ENCODE data around the gene AGL. TPM values are rescaled to one million over a fixed set of nuclear protein-coding genes. Genes with fewer than 3 reads are reported as not detected.
"Not testable (repeated sequence)": the region's sequence is repeated elsewhere in the genome, so short reads cannot be mapped to it uniquely, and the experiment has no call there.

Gene AGL
- polyA plus RNA-seq, 4 donors, result 5.9 to 19.9 (median 8.2) TPM

DNA sequence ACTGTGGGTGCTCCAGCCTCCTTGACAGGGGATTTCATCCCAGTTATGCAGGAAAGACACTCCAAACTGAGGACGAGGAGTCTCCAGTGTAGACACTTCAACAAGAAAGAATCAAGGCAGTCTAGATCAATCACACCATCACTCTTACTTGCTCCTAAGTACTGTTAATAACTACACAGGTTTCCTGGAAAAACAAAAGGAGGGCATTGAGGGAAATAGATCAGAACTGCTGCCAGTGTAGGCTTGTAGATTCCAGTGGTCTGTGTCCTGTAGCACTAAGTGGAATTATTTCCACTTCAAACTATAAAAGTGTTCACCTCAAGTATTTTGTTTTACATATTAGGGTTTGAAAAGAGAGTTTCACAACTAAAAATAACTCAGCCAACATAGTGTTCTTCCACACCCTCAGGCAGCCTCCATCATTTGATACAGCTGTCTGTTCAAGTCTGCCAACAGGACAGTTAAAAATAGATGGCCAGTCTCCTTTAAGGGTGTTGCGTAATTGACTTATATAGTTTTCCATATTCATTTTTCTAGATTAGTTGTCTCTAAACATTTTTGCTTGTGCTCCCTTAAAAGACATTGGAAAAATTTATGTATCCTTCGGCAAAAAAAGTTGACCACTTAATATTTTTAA lies 32.0 kb upstream of the AGL start:
- Histone ChIP-seq H3K4me3 (ENCODE audit: low read depth in 1 of 3, low read length in 3 of 3) (no peak overlapping the region), H3K9me3 (ENCODE audit: control insufficient read depth in 2 of 2, insufficient read depth in 1 of 2, low read depth in 1 of 2, low read length in 1 of 2) (no peaks in the 10 kb centered on the region), H3K36me3 (ENCODE audit: control insufficient read depth in 3 of 3, insufficient read depth in 2 of 3, low read depth in 1 of 3, low read length in 3 of 3) (no peaks in the 10 kb centered on the region), H3K27ac (ENCODE audit: low read depth in 1 of 3, low read length in 2 of 3) (no peak overlapping the region), H3K4me1 (ENCODE audit: control insufficient read depth in 3 of 3, insufficient read depth in 2 of 3, low read depth in 1 of 3, low read length in 2 of 3) (no peaks in the 10 kb centered on the region), H3K27me3 (ENCODE audit: control insufficient read depth in 3 of 3, insufficient read depth in 3 of 3, low read length in 3 of 3) (no peaks in the 10 kb centered on the region)
- FAIRE-seq (no peak), DNase-seq (no peak)
- WGBS, 3 donors, result 86 to 93% (median 87%) methylated on average over 3 of the region's 3 CpGs

DNA sequence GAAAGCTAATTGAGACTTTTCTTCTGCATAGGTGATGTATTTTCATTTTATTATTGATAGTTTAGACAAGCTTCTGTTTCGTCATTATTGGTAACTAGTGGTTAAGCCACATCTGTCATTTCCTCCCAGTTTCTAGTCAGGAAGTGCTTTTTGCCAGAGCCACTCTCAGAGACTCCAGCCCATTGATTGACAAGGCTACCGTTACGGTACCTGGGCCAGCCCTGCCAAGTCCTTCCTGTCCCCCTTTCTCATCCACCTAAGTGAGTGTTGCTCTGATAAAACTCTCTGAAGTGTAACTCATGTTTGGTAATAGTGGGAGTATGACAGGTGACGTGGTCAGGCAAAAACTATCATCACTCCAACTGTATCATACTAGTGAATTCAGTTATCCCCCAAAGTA lies 29.6 kb upstream of the AGL start:
- peaks cover 0 to 7% of the 10 kb centered on the region in 2 donors for H3K9me3 ChIP-seq (ENCODE audit: control insufficient read depth in 2 of 2, insufficient read depth in 1 of 2, low read depth in 1 of 2, low read length in 1 of 2)
- DNase-seq, result peak in 1 of 2 donors; percentile 19
- no peaks in the 10 kb centered on the region for H3K27me3 ChIP-seq (ENCODE audit: control insufficient read depth in 3 of 3, insufficient read depth in 3 of 3, low read length in 3 of 3)
- no peak for FAIRE-seq
- H3K4me1 ChIP-seq (ENCODE audit: control insufficient read depth in 3 of 3, insufficient read depth in 2 of 3, low read depth in 1 of 3, low read length in 2 of 3), result no peaks in the 10 kb centered on the region
- H3K27ac ChIP-seq (ENCODE audit: low read depth in 1 of 3, low read length in 2 of 3), result no peak overlapping the region
- H3K36me3 ChIP-seq (ENCODE audit: control insufficient read depth in 3 of 3, insufficient read depth in 2 of 3, low read depth in 1 of 3, low read length in 3 of 3), result no peaks in the 10 kb centered on the region
- H3K4me3 ChIP-seq (ENCODE audit: low read depth in 1 of 3, low read length in 3 of 3), result no peak overlapping the region
- 43 to 63% (median 50%) methylated on average over 4 of the region's 4 CpGs for WGBS, 3 donors

DNA sequence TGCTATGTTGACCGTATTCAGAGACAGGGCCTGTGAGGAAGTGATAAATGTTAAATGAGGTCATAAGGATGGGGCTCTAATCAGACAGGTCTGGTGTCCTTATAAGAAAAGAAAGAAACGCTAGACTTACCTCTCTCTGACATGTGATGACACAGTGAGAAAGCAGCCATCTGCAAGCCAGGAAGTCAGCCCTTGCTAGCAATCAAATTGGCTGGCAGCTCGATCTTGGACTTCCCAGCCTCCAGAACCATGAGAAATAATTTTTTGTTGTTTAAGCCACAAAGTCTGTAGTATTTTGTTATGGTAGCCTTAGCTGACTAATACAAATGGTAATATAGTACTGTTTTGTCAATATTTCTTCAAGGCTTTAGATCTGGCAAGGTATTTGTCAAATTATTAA lies 25.1 kb upstream of the AGL start:
- Histone ChIP-seq H3K4me3 (ENCODE audit: low read depth in 1 of 3, low read length in 3 of 3) (no peak overlapping the region), H3K4me1 (ENCODE audit: control insufficient read depth in 3 of 3, insufficient read depth in 2 of 3, low read depth in 1 of 3, low read length in 2 of 3) (no peaks in the 10 kb centered on the region), H3K9me3 (ENCODE audit: control insufficient read depth in 2 of 2, insufficient read depth in 1 of 2, low read depth in 1 of 2, low read length in 1 of 2) (peaks cover 0 to 7% of the 10 kb centered on the region in 2 donors), H3K36me3 (ENCODE audit: control insufficient read depth in 3 of 3, insufficient read depth in 2 of 3, low read depth in 1 of 3, low read length in 3 of 3) (no peaks in the 10 kb centered on the region), H3K27me3 (ENCODE audit: control insufficient read depth in 3 of 3, insufficient read depth in 3 of 3, low read length in 3 of 3) (no peaks in the 10 kb centered on the region), H3K27ac (ENCODE audit: low read depth in 1 of 3, low read length in 2 of 3) (no peak overlapping the region)
- DNase-seq, result no peak
- WGBS, 3 donors, result 91 to 95% (median 94%) methylated on average over 3 of the region's 3 CpGs
- no peak for FAIRE-seq

DNA sequence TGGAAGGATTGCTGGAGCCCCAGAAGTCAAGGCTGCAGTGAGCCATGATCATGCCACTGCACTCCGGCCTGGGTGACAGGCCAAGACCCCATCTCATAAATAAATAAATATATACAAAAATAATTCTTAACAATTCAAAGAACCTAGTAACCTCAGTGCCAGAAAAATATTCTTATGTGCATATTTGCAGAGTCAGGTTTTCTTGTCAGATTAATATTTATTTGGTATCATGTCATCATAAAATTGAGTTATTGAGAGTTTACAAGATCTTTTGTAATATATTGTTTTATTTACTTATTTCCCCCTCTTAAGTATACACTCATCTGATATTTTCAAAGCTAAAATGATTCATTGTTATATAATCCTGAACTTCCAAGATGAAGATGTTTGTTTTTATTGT lies 24.5 kb upstream of the AGL start:
- Histone ChIP-seq H3K27me3 (ENCODE audit: control insufficient read depth in 3 of 3, insufficient read depth in 3 of 3, low read length in 3 of 3) (no peaks in the 10 kb centered on the region), H3K4me3 (ENCODE audit: low read depth in 1 of 3, low read length in 3 of 3) (no peak overlapping the region), H3K4me1 (ENCODE audit: control insufficient read depth in 3 of 3, insufficient read depth in 2 of 3, low read depth in 1 of 3, low read length in 2 of 3) (no peaks in the 10 kb centered on the region), H3K27ac (ENCODE audit: low read depth in 1 of 3, low read length in 2 of 3) (no peak overlapping the region), H3K36me3 (ENCODE audit: control insufficient read depth in 3 of 3, insufficient read depth in 2 of 3, low read depth in 1 of 3, low read length in 3 of 3) (no peaks in the 10 kb centered on the region), H3K9me3 (ENCODE audit: control insufficient read depth in 2 of 2, insufficient read depth in 1 of 2, low read depth in 1 of 2, low read length in 1 of 2) (peaks cover 0 to 7% of the 10 kb centered on the region in 2 donors)
- DNase-seq (no peak), FAIRE-seq (peak; percentile 73)
- WGBS, 3 donors, result 84 to 94% (median 94%) methylated on average over 1 of the region's 1 CpG

DNA sequence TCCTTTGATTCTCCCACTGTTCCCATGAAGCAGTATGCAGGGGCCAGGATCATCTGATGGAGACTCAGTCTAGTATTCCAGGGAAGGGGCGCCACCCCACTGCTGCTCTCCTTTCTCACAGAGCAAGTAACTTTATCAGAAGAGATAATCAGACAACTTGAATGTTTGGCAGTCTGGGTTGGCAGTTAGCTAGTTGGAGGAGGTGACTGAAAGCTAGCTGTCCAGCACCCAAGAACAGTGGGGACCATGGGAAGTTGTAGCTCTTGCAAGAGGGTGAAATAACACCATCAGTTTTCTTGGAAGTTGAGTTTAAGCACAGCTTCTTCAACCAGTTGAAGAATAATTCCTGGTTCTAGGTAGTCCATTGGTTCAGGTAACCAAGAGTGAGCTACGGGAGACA lies 22.2 kb upstream of the AGL start:
- DNase-seq (no peak), FAIRE-seq (no peak)
- Histone ChIP-seq H3K9me3 (ENCODE audit: control insufficient read depth in 2 of 2, insufficient read depth in 1 of 2, low read depth in 1 of 2, low read length in 1 of 2) (peaks cover 0 to 7% of the 10 kb centered on the region in 2 donors), H3K27ac (ENCODE audit: low read depth in 1 of 3, low read length in 2 of 3) (no peak overlapping the region), H3K27me3 (ENCODE audit: control insufficient read depth in 3 of 3, insufficient read depth in 3 of 3, low read length in 3 of 3) (no peaks in the 10 kb centered on the region), H3K4me3 (ENCODE audit: low read depth in 1 of 3, low read length in 3 of 3) (no peak overlapping the region), H3K4me1 (ENCODE audit: control insufficient read depth in 3 of 3, insufficient read depth in 2 of 3, low read depth in 1 of 3, low read length in 2 of 3) (no peaks in the 10 kb centered on the region), H3K36me3 (ENCODE audit: control insufficient read depth in 3 of 3, insufficient read depth in 2 of 3, low read depth in 1 of 3, low read length in 3 of 3) (no peaks in the 10 kb centered on the region)
- 83 to 91% (median 90%) methylated on average over 2 of the region's 2 CpGs for WGBS, 3 donors

DNA sequence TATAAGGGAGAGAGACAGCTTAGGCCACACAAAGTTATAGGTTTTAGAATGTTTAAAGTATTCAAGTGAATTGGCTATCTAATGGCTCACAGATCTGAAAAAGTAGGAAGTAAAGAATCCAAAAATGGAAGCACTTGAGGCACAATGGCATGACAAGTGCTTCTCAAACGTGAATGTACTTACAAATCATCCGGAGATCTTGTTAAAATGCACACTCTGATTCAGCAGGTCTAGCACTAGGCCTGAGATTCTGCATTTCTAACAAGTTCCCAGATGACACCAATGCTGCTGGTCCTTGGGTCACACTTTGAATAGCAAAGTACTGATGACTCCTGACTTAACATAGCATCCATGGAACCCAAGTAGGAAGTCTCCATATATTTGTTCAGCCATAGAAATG lies 20.9 kb upstream of the AGL start:
- Histone ChIP-seq H3K4me1 (ENCODE audit: control insufficient read depth in 3 of 3, insufficient read depth in 2 of 3, low read depth in 1 of 3, low read length in 2 of 3) (no peaks in the 10 kb centered on the region), H3K27ac (ENCODE audit: low read depth in 1 of 3, low read length in 2 of 3) (no peak overlapping the region), H3K4me3 (ENCODE audit: low read depth in 1 of 3, low read length in 3 of 3) (no peak overlapping the region), H3K27me3 (ENCODE audit: control insufficient read depth in 3 of 3, insufficient read depth in 3 of 3, low read length in 3 of 3) (no peaks in the 10 kb centered on the region), H3K36me3 (ENCODE audit: control insufficient read depth in 3 of 3, insufficient read depth in 2 of 3, low read depth in 1 of 3, low read length in 3 of 3) (no peaks in the 10 kb centered on the region), H3K9me3 (ENCODE audit: control insufficient read depth in 2 of 2, insufficient read depth in 1 of 2, low read depth in 1 of 2, low read length in 1 of 2) (peaks cover 0 to 7% of the 10 kb centered on the region in 2 donors)
- 65 to 79% (median 78%) methylated on average over 2 of the region's 2 CpGs for WGBS, 3 donors
- DNase-seq (no peak), FAIRE-seq (no peak)

DNA sequence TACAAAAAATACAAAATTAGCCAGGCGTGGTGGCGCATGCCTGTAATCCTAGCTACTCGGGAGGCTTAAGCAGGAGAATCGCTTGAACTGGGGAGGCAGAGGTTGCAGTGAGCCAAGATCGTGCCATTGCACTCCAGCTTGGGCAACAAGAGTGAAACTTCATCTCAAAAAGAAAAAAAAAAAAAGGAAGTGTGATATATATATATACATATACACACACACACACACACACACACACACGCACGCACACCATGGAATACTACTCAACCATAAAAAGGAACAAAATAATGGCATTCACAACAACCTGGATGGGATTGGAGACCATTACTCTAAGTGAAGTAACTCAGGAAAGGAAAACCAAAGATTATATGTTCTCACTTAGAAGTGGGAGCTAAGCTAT lies 16.2 kb upstream of the AGL start:
- not testable (repeated sequence) for H3K27ac ChIP-seq (ENCODE audit: low read depth in 1 of 3, low read length in 2 of 3); H3K9me3 ChIP-seq (ENCODE audit: control insufficient read depth in 2 of 2, insufficient read depth in 1 of 2, low read depth in 1 of 2, low read length in 1 of 2); H3K4me3 ChIP-seq (ENCODE audit: low read depth in 1 of 3, low read length in 3 of 3); H3K27me3 ChIP-seq (ENCODE audit: control insufficient read depth in 3 of 3, insufficient read depth in 3 of 3, low read length in 3 of 3); H3K36me3 ChIP-seq (ENCODE audit: control insufficient read depth in 3 of 3, insufficient read depth in 2 of 3, low read depth in 1 of 3, low read length in 3 of 3); H3K4me1 ChIP-seq (ENCODE audit: control insufficient read depth in 3 of 3, insufficient read depth in 2 of 3, low read depth in 1 of 3, low read length in 2 of 3); DNase-seq; FAIRE-seq
- 88 to 95% (median 90%) methylated on average over 7 of the region's 7 CpGs for WGBS, 3 donors

DNA sequence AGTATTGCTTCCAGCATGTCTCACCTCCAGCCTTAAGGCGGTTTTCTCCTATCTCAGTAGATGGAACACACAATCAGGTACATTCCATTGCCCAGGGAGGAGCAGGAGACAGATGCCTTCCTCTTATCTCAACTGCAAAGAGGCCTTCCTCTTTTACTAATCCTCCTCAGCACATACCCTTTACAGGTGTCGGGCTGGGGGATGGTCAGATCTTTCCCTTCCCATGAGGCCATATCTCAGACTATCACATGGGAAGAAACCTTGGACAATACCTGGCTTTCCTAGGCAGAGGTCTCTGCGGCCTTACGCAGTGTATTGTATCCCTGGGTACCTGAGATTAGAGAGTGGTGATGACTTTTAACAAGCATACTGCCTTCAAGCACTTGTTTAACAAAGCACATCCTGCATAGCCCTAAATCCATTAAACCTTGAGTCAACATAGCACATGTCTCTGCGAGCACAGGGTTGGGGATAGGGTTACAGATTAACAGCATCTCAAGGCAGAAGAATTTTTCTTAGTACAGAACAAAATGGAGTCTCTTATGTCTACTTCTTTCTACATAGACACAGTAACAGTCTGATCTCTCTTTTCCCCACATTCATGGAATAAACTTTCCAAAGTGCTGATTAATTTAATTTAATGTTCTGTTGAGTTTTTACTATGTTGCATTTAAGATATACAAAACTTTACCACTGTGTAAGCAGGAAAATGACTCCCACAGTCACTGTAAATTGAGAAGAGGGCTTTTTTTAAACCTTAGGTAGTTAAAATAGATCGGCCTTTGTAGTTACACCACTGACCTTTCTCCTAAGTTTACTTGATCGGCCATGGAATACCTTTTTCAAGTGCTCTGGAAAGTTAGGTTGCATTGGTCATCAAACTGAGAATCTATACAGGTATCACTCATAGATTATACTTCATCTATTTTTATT lies 13.7 kb upstream of the AGL start:
- WGBS, 3 donors, result 75 to 82% (median 80%) methylated on average over 7 of the region's 7 CpGs

More for the DNA sequence above, 13.7 kb upstream of the AGL start:
- not testable (repeated sequence) for H3K36me3 ChIP-seq (ENCODE audit: control insufficient read depth in 3 of 3, insufficient read depth in 2 of 3, low read depth in 1 of 3, low read length in 3 of 3); H3K27ac ChIP-seq (ENCODE audit: low read depth in 1 of 3, low read length in 2 of 3); H3K27me3 ChIP-seq (ENCODE audit: control insufficient read depth in 3 of 3, insufficient read depth in 3 of 3, low read length in 3 of 3); FAIRE-seq; H3K9me3 ChIP-seq (ENCODE audit: control insufficient read depth in 2 of 2, insufficient read depth in 1 of 2, low read depth in 1 of 2, low read length in 1 of 2); H3K4me1 ChIP-seq (ENCODE audit: control insufficient read depth in 3 of 3, insufficient read depth in 2 of 3, low read depth in 1 of 3, low read length in 2 of 3); H3K4me3 ChIP-seq (ENCODE audit: low read depth in 1 of 3, low read length in 3 of 3)
- DNase-seq, result peak in 1 of 2 donors; percentile 30

Measured in small intestine (tissue), 7 donors.